HPDE6-E6E7 (cell line): Measurements from ENCODE around the gene EFEMP1.

Source experiments
- DNase-seq: peaks from one replicate; pipeline ENCODE4 v3.0.0; 2011; ENCODE audit warnings: missing footprints; ENCODE audit errors: extremely low spot score

The EFEMP1 gene

GRCh38 chr2:55932843-55933242, 9.3 kb upstream of the EFEMP1 start:
- no peak for DNase-seq

GRCh38 chr2:55931281-55931680, 7.7 kb upstream of the EFEMP1 start:
- no peak for DNase-seq

- DNase-seq: no peak
Observed at GRCh38 chr2:55929476-55929875, 5.9 kb upstream of the EFEMP1 start.

GRCh38 chr2:55926974-55927373, 3.4 kb upstream of the EFEMP1 start:
- DNase-seq: no peak

GRCh38 chr2:55926246-55926645, 2.7 kb upstream of the EFEMP1 start:
- no peak for DNase-seq

- no peak for DNase-seq
Observed at GRCh38 chr2:55923982-55924321, 370 bp upstream of the EFEMP1 start.

GRCh38 chr2:55922291-55922907, 1.2 kb downstream of the EFEMP1 start:
- DNase-seq: no peak

GRCh38 chr2:55919574-55919973, 4.0 kb downstream of the EFEMP1 start:
- no peak for DNase-seq

- DNase-seq: no peak
Observed at GRCh38 chr2:55918856-55919255, 4.7 kb downstream of the EFEMP1 start.

- no peak for DNase-seq
Observed at GRCh38 chr2:55917713-55918390, 5.7 kb downstream of the EFEMP1 start.

GRCh38 chr2:55917117-55917516, 6.5 kb downstream of the EFEMP1 start:
- no peak for DNase-seq

- DNase-seq: no peak
Observed at GRCh38 chr2:55916473-55917049, 7.0 kb downstream of the EFEMP1 start.

- DNase-seq: no peak
Observed at GRCh38 chr2:55914786-55915185, 8.8 kb downstream of the EFEMP1 start.

GRCh38 chr2:55912926-55913325, 10.7 kb downstream of the EFEMP1 start:
- no peak for DNase-seq

GRCh38 chr2:55910077-55910476, 13.5 kb downstream of the EFEMP1 start:
- no peak for DNase-seq

- DNase-seq: no peak
Observed at GRCh38 chr2:55907686-55908085, 15.9 kb downstream of the EFEMP1 start.

GRCh38 chr2:55906993-55907392, 16.6 kb downstream of the EFEMP1 start:
- no peak for DNase-seq

- DNase-seq: no peak
Observed at GRCh38 chr2:55903727-55904126, 19.9 kb downstream of the EFEMP1 start.

- DNase-seq: no peak
Observed at GRCh38 chr2:55902971-55903370, 20.6 kb downstream of the EFEMP1 start.

- DNase-seq: no peak
Observed at GRCh38 chr2:55902429-55902828, 21.2 kb downstream of the EFEMP1 start.

- DNase-seq: no peak
Observed at GRCh38 chr2:55901941-55902340, 21.6 kb downstream of the EFEMP1 start.

GRCh38 chr2:55901322-55901721, 22.3 kb downstream of the EFEMP1 start:
- peak; percentile 58 for DNase-seq

- no peak for DNase-seq
Observed at GRCh38 chr2:55899881-55900280, 23.7 kb downstream of the EFEMP1 start.
